IPS DF 19.7 (cell line): Measurements from ENCODE around the gene SMC1B.
"Not testable (repeated sequence)": the region's sequence is repeated elsewhere in the genome, so short reads cannot be mapped to it uniquely, and the experiment has no call there.

Experiments used
- DNase-seq: peaks from one replicate; pipeline ENCODE4 v3.0.0-alpha.2; 2013; ENCODE audit warnings: low read depth, low spot score

Gene SMC1B

GRCh38 chr22:45444168-45444567 lies 30.8 kb upstream of the SMC1B start:
- DNase-seq = no peak

- DNase-seq = no peak
Measured at GRCh38 chr22:45442116-45442515, 28.7 kb upstream of the SMC1B start.

GRCh38 chr22:45441138-45441537 lies 27.7 kb upstream of the SMC1B start:
- peak; percentile 40 for DNase-seq

- not testable (repeated sequence) for DNase-seq
Measured at GRCh38 chr22:45440688-45441087, 27.3 kb upstream of the SMC1B start.

- no peak for DNase-seq
Measured at GRCh38 chr22:45438336-45438735, 24.9 kb upstream of the SMC1B start.

- DNase-seq = not testable (repeated sequence)
Measured at GRCh38 chr22:45436871-45437517, 23.6 kb upstream of the SMC1B start.

GRCh38 chr22:45435544-45436139 lies 22.2 kb upstream of the SMC1B start:
- DNase-seq = peak; percentile 61

- DNase-seq = no peak
Measured at GRCh38 chr22:45434981-45435380, 21.6 kb upstream of the SMC1B start.

- DNase-seq = no peak
Measured at GRCh38 chr22:45430871-45431270, 17.5 kb upstream of the SMC1B start.

GRCh38 chr22:45429981-45430775 lies 16.8 kb upstream of the SMC1B start:
- no peak for DNase-seq

- no peak for DNase-seq
Measured at GRCh38 chr22:45429424-45429823, 16.0 kb upstream of the SMC1B start.

GRCh38 chr22:45428391-45429385 lies 15.3 kb upstream of the SMC1B start:
- DNase-seq = no peak

GRCh38 chr22:45427114-45427513 lies 13.7 kb upstream of the SMC1B start:
- DNase-seq = no peak

- DNase-seq = no peak
Measured at GRCh38 chr22:45426387-45426786, 13.0 kb upstream of the SMC1B start.

- DNase-seq = no peak
Measured at GRCh38 chr22:45425531-45426265, 12.3 kb upstream of the SMC1B start.

GRCh38 chr22:45425101-45425500 lies 11.7 kb upstream of the SMC1B start:
- DNase-seq = no peak

GRCh38 chr22:45424241-45424731 lies 10.9 kb upstream of the SMC1B start:
- no peak for DNase-seq

- DNase-seq = no peak
Measured at GRCh38 chr22:45423524-45423923, 10.1 kb upstream of the SMC1B start.

GRCh38 chr22:45422237-45422983 lies 9.0 kb upstream of the SMC1B start:
- DNase-seq = no peak
